Measurements from ENCODE around the gene FANCE. TPM values are rescaled to one million over a fixed set of nuclear protein-coding genes. Genes with fewer than 3 reads are reported as not detected.

FANCE gene
- total and polyA plus RNA-seq, 2 experiments from 2014 or later: 5.4 to 25.5 TPM

DNA sequence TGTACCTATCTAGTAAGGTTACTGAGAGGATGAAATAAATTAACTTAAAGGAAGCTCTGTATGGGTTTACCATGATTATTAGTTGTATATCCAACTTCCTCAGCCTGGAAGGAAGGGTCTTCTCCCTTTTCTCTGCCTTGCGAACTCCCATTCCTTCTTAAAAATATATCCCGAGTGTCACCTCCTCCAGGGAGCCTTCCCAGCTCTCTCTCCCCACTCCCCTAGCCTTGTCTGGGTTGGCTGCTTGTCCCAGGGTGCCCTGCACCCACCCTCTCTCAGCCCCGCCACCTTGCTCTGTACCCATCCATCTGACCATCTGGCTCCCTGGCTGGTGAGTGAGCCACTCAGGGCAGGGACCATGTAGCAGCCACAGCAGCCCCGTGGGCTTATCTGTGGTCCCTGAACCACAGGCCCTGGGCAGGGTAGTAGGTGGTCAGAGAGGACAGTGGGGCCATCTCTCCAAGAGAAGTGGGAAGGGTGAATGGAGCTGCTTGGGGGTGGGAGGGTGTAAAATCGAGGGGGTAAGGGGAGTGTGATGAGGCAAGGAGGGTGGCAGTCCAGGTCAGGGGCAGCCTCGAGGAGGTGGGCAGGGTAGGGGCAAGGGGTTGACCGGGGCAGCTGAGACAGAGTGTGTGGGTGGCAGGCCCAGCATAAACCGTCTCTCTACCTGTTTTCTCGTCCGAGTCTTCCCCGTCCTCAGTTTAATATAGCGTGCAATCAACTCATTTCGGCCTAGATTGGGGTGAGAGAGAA, 31.9 kb downstream of the FANCE start (continued):
- TF ChIP-seq, protein P1, sequence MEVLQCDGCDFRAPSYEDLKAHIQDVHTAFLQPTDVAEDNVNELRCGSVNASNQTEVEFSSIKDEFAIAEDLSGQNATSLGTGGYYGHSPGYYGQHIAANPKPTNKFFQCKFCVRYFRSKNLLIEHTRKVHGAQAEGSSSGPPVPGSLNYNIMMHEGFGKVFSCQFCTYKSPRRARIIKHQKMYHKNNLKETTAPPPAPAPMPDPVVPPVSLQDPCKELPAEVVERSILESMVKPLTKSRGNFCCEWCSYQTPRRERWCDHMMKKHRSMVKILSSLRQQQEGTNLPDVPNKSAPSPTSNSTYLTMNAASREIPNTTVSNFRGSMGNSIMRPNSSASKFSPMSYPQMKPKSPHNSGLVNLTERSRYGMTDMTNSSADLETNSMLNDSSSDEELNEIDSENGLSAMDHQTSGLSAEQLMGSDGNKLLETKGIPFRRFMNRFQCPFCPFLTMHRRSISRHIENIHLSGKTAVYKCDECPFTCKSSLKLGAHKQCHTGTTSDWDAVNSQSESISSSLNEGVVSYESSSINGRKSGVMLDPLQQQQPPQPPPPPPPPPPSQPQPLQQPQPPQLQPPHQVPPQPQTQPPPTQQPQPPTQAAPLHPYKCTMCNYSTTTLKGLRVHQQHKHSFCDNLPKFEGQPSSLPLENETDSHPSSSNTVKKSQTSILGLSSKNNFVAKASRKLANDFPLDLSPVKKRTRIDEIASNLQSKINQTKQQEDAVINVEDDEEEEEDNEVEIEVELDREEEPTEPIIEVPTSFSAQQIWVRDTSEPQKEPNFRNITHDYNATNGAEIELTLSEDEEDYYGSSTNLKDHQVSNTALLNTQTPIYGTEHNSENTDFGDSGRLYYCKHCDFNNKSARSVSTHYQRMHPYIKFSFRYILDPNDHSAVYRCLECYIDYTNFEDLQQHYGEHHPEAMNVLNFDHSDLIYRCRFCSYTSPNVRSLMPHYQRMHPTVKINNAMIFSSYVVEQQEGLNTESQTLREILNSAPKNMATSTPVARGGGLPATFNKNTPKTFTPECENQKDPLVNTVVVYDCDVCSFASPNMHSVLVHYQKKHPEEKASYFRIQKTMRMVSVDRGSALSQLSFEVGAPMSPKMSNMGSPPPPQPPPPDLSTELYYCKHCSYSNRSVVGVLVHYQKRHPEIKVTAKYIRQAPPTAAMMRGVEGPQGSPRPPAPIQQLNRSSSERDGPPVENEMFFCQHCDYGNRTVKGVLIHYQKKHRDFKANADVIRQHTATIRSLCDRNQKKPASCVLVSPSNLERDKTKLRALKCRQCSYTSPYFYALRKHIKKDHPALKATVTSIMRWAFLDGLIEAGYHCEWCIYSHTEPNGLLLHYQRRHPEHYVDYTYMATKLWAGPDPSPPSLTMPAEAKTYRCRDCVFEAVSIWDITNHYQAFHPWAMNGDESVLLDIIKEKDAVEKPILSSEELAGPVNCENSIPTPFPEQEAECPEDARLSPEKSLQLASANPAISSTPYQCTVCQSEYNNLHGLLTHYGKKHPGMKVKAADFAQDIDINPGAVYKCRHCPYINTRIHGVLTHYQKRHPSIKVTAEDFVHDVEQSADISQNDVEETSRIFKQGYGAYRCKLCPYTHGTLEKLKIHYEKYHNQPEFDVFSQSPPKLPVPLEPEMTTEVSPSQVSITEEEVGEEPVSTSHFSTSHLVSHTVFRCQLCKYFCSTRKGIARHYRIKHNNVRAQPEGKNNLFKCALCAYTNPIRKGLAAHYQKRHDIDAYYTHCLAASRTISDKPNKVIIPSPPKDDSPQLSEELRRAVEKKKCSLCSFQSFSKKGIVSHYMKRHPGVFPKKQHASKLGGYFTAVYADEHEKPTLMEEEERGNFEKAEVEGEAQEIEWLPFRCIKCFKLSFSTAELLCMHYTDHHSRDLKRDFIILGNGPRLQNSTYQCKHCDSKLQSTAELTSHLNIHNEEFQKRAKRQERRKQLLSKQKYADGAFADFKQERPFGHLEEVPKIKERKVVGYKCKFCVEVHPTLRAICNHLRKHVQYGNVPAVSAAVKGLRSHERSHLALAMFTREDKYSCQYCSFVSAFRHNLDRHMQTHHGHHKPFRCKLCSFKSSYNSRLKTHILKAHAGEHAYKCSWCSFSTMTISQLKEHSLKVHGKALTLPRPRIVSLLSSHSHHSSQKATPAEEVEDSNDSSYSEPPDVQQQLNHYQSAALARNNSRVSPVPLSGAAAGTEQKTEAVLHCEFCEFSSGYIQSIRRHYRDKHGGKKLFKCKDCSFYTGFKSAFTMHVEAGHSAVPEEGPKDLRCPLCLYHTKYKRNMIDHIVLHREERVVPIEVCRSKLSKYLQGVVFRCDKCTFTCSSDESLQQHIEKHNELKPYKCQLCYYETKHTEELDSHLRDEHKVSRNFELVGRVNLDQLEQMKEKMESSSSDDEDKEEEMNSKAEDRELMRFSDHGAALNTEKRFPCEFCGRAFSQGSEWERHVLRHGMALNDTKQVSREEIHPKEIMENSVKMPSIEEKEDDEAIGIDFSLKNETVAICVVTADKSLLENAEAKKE (CRISPR knock-in tag; IDR thresholded peaks at IDR 0.05): no peak
- TF ChIP-seq NANOG (IDR thresholded peaks at IDR 0.05; ENCODE audit: borderline replicate concordance) (no peak), JUNB (IDR thresholded peaks at IDR 0.05; ENCODE audit: unreplicated experiment) (no peak), EZH2phosphoT487 (IDR thresholded peaks at IDR 0.05; ENCODE audit: unreplicated experiment) (no peak), ZNF331 (CRISPR knock-in tag; IDR thresholded peaks at IDR 0.05; ENCODE audit: low read depth) (no peak), STAT1 (IDR thresholded peaks at IDR 0.05; ENCODE audit: unreplicated experiment) (no peak)
- TF ChIP-seq, protein P2, sequence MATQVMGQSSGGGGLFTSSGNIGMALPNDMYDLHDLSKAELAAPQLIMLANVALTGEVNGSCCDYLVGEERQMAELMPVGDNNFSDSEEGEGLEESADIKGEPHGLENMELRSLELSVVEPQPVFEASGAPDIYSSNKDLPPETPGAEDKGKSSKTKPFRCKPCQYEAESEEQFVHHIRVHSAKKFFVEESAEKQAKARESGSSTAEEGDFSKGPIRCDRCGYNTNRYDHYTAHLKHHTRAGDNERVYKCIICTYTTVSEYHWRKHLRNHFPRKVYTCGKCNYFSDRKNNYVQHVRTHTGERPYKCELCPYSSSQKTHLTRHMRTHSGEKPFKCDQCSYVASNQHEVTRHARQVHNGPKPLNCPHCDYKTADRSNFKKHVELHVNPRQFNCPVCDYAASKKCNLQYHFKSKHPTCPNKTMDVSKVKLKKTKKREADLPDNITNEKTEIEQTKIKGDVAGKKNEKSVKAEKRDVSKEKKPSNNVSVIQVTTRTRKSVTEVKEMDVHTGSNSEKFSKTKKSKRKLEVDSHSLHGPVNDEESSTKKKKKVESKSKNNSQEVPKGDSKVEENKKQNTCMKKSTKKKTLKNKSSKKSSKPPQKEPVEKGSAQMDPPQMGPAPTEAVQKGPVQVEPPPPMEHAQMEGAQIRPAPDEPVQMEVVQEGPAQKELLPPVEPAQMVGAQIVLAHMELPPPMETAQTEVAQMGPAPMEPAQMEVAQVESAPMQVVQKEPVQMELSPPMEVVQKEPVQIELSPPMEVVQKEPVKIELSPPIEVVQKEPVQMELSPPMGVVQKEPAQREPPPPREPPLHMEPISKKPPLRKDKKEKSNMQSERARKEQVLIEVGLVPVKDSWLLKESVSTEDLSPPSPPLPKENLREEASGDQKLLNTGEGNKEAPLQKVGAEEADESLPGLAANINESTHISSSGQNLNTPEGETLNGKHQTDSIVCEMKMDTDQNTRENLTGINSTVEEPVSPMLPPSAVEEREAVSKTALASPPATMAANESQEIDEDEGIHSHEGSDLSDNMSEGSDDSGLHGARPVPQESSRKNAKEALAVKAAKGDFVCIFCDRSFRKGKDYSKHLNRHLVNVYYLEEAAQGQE (IDR thresholded peaks at IDR 0.05; ENCODE audit: unreplicated experiment): no peak
